Measurements from ENCODE around the gene TEAD4. TPM values are rescaled to one million over a fixed set of nuclear protein-coding genes. Genes with fewer than 3 reads are reported as not detected.

TEAD4 gene
- total RNA-seq, 1 experiment from 2014 or later = 47.7 TPM

- ChIA-PET POLR2A (ENCODE audit: unreplicated experiment) (no interaction called here), CTCF (interaction anchor here (0.6 to 0.7 kb wide), 3 partner anchors 10 to 60 kb away, joined by 5 to 15 read pairs (median 8); no protein-coding TSS in a partner anchor)
- Histone ChIP-seq H4K20me1 (ENCODE audit: insufficient read depth) (peaks cover 14% of the 10 kb centered on the region; the same call in 1 of the 2 replicates), H3K27ac (no peak overlapping the region), H3K4me1 (replicated peaks; ENCODE audit: insufficient read depth) (no peaks in the 10 kb centered on the region), H3K4me3 (no peak overlapping the region), H3F3A (ENCODE audit: insufficient read depth, low read depth) (0 out of 2 replicates have a peak, but pooled peaks cover 2% of the 10 kb centered on the region), H3K36me3 (ENCODE audit: low read depth) (0 out of 2 replicates have a peak, but pooled peaks cover 3% of the 10 kb centered on the region), H3K27me3 (ENCODE audit: insufficient read depth, low read depth) (no peaks in the 10 kb centered on the region), H3K9me2 (ENCODE audit: insufficient read depth) (no peaks in the 10 kb centered on the region), H3K9me3 (ENCODE audit: insufficient read depth, low read depth) (no peaks in the 10 kb centered on the region), H3K4me2 (no peak overlapping the region), H2AFZ (no peak overlapping the region), H3K79me2 (ENCODE audit: low read depth) (peaks cover 30% of the 10 kb centered on the region)
- no peak for DNase-seq
- TF ChIP-seq EZH2 (IDR thresholded peaks at IDR 0.05; ENCODE audit: low read depth) (no peak), CTCF (conservative IDR thresholded peaks at IDR 0.05) (no peak)
- intact Hi-C loops (cut with micrococcal nuclease; ENCODE audit: unreplicated experiment) = no loop called here
- BruUV-seq (replicated peaks) = no TSS peak
Observed at GRCh38 chr12:2967651-2968050, 8.5 kb downstream of the TEAD4 start.

GRCh38 chr12:2970744-2971143 is 11.5 kb downstream of the TEAD4 start:
- H2AFZ ChIP-seq = no peak overlapping the region
- no peaks in the 10 kb centered on the region for H3K27me3 ChIP-seq (ENCODE audit: insufficient read depth, low read depth)
- no TSS peak for BruUV-seq (replicated peaks)
- no peak overlapping the region for H3K4me3 ChIP-seq
- H3K79me2 ChIP-seq (ENCODE audit: low read depth) = peaks cover 7% of the 10 kb centered on the region; the same call in 1 of the 2 replicates
- H3K9me3 ChIP-seq (ENCODE audit: insufficient read depth, low read depth) = no peaks in the 10 kb centered on the region
- 0 out of 2 replicates have a peak, but pooled peaks cover 3% of the 10 kb centered on the region for H3K36me3 ChIP-seq (ENCODE audit: low read depth)
- ChIA-PET CTCF (no interaction called here), POLR2A (ENCODE audit: unreplicated experiment) (no interaction called here)
- no peaks in the 10 kb centered on the region for H3K4me1 ChIP-seq (replicated peaks; ENCODE audit: insufficient read depth)
- TF ChIP-seq CTCF (conservative IDR thresholded peaks at IDR 0.05) (no peak), EZH2 (IDR thresholded peaks at IDR 0.05; ENCODE audit: low read depth) (no peak)
- intact Hi-C loops (cut with micrococcal nuclease; ENCODE audit: unreplicated experiment) = no loop called here
- no peak overlapping the region for H3K27ac ChIP-seq
- no peak for DNase-seq
- 0 out of 2 replicates have a peak, but pooled peaks cover 2% of the 10 kb centered on the region for H3F3A ChIP-seq (ENCODE audit: insufficient read depth, low read depth)
- H3K9me2 ChIP-seq (ENCODE audit: insufficient read depth) = no peaks in the 10 kb centered on the region
- no peaks in the 10 kb centered on the region; the same call in 1 of the 2 replicates for H4K20me1 ChIP-seq (ENCODE audit: insufficient read depth)
- H3K4me2 ChIP-seq = no peak overlapping the region

- H3K4me2 ChIP-seq = no peak overlapping the region
- no peaks in the 10 kb centered on the region for H3K27me3 ChIP-seq (ENCODE audit: insufficient read depth, low read depth)
- TF ChIP-seq CTCF (conservative IDR thresholded peaks at IDR 0.05) = no peak
- no peak for TF ChIP-seq EZH2 (IDR thresholded peaks at IDR 0.05; ENCODE audit: low read depth)
- no peak overlapping the region for H2AFZ ChIP-seq
- intact Hi-C loops (cut with micrococcal nuclease; ENCODE audit: unreplicated experiment) = no loop called here
- H4K20me1 ChIP-seq (ENCODE audit: insufficient read depth) = 0 out of 2 replicates have a peak, but pooled peaks cover 2% of the 10 kb centered on the region
- H3K4me3 ChIP-seq = no peak overlapping the region
- no peaks in the 10 kb centered on the region for H3K9me2 ChIP-seq (ENCODE audit: insufficient read depth)
- no peaks in the 10 kb centered on the region for H3K79me2 ChIP-seq (ENCODE audit: low read depth)
- no peaks in the 10 kb centered on the region for H3K4me1 ChIP-seq (replicated peaks; ENCODE audit: insufficient read depth)
- POLR2A ChIA-PET (ENCODE audit: unreplicated experiment) = interaction anchor here (0.6 kb wide), 1 partner anchor 15 kb away, joined by 5 read pairs; no protein-coding TSS in a partner anchor
- H3K36me3 ChIP-seq (ENCODE audit: low read depth) = 0 out of 2 replicates have a peak, but pooled peaks cover 3% of the 10 kb centered on the region
- no peak for DNase-seq
- CTCF ChIA-PET = interaction anchor here (0.8 kb wide), 1 partner anchor 10 kb away, joined by 3 read pairs; no protein-coding TSS in a partner anchor
- no peak overlapping the region for H3K27ac ChIP-seq
- no TSS peak for BruUV-seq (replicated peaks)
- no peaks in the 10 kb centered on the region for H3K9me3 ChIP-seq (ENCODE audit: insufficient read depth, low read depth)
- H3F3A ChIP-seq (ENCODE audit: insufficient read depth, low read depth) = 0 out of 2 replicates have a peak, but pooled peaks cover 2% of the 10 kb centered on the region
Observed at GRCh38 chr12:2973566-2973965, 14.4 kb downstream of the TEAD4 start.

Data from PC-9 (cell line).